Frontal cortex (tissue), 4 donors: ENCODE data around the gene RNGTT. TPM values are rescaled to one million over a fixed set of nuclear protein-coding genes. Genes with fewer than 3 reads are reported as not detected.

Experiments used
- DNase-seq, 2 donors: peaks; one replicate each; pipeline ENCODE4 v3.0.0; 2012; ENCODE audit warnings: low spot score in 2 of 2
- FAIRE-seq: peaks from 2 replicates; lab custom pipeline; 2012; peaks lifted over from hg19 to GRCh38; lab: Jason Lieb, UNC
- total RNA-seq: library from RNA; depleted of rRNA; stranded (reverse); fragments of >200 nt; gene quantifications from one replicate; pipeline ENCODE4 v1.2.3, GENCODE V29; 2014
- donor health status: control.
- donor health status: control.
- donor health status: control.

Gene RNGTT
- total RNA-seq, 1 donor from 2014 or later = 81.1 TPM

DNA sequence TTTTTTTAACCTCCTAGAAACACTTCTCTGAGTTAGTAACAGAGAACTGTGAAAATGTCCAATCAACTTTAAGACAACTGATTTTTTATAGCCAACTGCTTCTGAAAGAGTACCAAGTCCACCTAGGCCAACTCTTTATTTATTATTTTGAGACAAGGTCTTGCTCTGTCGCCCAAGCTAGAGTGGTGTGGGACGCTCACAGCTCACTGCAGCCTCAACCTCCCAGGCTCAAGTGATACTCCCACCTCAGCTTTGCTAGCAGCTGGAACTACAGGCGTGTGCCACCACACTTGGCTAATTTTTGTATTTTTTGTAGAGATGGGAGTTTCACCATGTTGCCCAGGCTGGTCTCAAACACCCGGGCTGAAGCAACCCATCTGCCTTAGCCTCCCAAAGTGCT lies 331.6 kb downstream of the RNGTT start:
- FAIRE-seq (no peak), DNase-seq (no peak)

DNA sequence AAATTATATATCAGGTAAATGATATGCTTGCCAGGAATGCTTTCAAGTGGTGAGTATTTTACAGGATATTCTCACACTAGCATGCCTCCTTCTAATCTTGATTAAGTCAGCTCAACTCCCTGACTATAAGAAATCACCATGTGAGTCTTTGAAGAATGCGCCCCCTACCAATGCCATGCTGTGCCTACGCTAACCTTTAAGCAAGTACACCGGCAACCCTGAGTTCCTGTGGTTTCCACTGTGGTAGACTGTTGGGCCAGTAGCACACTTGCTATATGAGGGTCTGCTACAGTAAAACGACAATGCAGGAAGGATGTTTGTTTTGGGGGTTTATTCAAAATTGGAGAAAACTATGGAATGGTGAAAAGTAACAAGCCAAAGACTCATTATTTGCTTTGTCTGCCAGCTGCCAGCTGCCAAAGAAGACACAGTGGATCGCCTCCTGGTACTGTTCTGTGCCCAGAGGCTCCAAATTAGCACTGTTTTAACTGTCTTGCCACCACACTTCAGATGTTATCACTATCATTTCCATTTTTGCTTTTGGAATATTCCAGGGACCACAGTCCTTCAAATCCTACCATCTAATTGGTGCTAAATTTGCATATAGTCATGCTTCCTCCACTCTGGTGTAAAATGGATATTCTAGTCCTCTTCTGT lies 333.5 kb downstream of the RNGTT start:
- DNase-seq = no peak
- no peak for FAIRE-seq

DNA sequence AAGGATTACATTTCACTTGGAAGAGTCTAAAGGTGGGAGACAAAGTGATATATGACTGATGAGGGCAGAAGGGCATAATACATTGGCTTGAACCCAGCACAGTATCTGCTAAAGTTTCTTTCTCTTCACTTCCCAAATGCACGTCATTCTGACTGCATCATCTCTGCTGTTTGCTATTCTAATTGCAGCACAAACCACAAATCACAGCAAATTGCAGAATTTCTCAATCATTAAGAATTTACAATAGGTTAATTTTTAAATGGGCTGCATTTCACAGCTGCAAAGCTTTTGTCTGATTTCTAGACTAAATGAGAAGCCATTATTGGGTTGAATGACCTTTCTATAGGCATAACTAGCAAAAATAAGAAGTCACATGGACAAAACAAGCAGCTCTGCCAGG lies 337.0 kb downstream of the RNGTT start:
- DNase-seq (no peak), FAIRE-seq (no peak)

DNA sequence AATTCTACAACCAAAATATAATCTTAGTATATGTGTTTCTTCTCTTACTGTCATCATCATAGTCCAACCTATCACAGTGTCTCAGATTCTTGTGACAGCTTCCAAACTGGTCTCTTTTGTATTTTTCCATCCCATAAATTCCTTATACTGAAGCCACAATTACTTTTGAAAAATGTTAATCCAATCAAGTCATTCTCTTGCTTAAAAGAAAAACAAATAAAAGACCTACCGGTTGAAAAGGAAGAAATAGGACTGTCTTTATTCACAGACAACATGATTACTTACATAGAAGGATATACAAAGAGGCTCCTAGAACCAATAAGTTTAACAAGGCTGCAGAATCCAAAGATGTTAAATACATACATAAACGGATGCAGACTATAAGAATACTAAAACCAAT lies 339.9 kb downstream of the RNGTT start:
- FAIRE-seq = no peak

DNA sequence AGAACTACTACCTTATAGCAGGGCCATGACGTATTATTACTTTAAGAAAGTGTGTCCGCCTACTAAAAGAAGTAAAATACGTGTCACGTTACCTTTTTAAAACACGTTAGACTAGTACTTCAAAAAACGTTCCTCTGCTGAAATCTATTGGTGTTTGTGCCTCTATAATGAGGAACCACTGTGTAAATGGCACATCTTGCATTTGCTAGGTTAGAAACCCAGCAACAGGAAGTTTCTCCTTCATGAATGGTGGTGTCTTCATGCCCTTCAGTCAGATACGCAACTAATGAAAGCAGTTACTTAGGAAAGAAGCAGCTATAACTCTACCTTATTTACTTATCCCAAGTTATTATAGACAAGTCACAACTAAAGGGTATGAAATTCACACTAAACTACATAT lies 343.5 kb downstream of the RNGTT start:
- FAIRE-seq (no peak), DNase-seq (no peak)

More for the DNA sequence above, 339.9 kb downstream of the RNGTT start:
- DNase-seq = no peak

DNA sequence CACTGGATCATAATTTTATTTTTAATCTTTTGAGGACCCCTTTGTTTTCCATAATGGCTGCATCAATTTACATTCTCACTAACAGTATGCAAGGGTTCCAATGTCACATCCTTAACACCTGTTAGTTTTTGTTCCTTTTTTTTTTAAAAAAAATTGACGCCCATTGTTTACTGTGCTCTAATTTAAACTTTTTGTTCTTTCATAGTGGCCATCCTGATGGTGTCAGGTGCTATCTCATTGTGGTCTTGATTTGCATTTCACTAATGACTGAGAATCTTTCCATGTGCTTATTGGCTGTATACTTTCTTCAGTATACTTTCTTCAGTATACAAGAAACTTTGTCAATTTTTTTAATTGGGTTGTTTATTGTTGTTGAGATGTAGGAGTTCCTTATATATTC lies 347.0 kb downstream of the RNGTT start:
- no peak for FAIRE-seq

DNA sequence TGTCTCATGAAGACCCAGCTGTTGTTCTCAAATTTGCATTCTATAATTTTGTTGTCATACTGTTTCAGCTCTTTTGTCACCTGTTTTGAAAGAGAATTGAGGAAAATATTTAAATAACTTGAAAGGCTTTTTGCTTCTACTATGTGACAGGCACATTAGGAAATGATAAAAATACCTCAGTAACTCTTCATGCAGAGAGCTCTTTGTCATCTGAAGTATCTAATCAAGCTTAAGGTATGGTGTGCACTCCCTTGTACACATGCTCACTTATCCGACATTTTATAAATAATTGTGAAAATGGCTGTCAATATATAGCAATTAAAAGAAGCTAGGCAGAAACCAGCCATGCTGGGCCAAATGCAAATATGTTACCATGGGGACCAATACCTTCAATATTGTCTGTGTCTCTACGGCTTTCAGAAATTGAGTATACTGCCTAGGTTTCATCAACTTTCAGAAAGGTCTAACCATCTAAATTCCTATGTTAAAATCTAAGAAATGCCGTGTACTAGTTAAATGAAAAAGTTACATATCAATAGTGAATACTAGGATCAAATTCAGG lies 349.0 kb downstream of the RNGTT start:
- FAIRE-seq = no peak
- DNase-seq = no peak

More for the DNA sequence above, 347.0 kb downstream of the RNGTT start:
- no peak for DNase-seq

DNA sequence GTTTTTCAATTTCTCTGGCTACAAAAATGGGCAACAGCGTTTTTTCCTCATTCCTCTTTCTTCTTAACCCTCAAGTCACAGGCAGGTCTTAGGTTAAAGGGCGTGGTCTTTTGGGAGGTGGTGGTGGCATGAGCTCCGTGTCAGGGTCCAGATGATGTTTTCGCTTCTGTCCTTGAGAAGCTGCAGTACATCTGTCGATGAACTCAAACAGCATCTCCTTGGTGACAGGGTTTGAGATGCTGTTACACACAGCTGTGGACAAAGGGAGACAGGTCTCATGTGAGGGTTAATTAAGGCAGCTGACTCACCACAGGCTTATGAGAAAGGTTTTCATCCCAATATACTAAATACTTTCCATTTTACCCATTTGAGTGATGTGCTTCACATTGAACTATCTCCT lies 350.8 kb downstream of the RNGTT start:
- FAIRE-seq (no peak), DNase-seq (no peak)

DNA sequence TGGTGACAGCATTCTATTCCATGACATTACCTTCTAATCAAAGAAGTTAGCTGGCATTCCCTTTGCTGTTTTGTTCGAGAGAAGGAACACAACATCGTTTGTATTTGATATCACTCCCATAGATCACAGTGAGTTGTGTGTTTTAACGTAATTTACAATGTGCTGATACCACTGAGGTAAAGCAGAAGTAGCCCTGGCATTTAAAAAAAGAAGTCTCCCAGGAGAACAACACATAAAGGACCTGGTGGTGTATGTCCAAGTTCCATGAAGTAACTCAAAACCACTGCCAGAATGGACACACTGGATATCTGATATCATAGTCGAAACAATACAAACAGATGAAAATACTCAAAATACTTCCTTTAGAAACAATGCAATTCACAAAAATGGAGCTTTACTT lies 351.7 kb downstream of the RNGTT start:
- DNase-seq (no peak), FAIRE-seq (no peak)

DNA sequence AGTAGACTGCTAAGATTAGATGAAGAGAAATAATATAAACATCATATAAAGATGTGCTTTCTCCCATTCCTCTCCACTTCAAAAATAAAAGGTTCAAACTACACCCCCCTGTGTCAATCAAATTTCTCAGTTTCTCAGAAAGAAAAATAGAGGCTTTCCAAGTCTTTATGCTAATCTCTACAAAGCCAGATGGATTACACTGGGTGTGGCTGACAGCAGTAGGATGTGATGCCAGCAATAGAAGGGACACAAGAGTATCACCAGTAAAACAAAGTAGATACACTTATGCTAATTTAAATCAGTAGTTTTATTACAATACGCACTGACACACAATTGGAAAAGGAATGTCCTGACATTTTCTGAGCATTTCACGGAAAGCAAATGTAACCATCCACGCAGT lies 353.4 kb downstream of the RNGTT start:
- DNase-seq (no peak), FAIRE-seq (no peak)

DNA sequence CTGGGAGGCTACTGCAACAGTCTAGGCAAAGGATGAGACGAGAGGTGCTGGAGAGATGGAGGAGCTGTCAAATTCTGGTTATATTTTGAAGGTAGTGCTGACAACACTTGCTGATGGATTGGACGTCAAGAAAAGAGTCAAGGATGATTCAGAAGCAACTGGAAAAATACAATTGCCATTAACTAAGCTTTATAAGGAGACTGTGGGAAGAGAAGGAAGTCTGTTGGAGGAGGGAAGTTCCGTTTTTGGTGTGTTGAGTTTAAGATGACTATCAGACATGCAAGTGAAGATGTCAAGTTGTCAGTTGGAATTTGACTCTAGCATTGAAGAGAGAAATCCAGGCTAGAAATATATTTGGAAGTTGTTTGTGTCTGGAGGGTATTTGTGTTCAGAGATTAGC lies 358.1 kb downstream of the RNGTT start:
- DNase-seq (no peak), FAIRE-seq (no peak)

DNA sequence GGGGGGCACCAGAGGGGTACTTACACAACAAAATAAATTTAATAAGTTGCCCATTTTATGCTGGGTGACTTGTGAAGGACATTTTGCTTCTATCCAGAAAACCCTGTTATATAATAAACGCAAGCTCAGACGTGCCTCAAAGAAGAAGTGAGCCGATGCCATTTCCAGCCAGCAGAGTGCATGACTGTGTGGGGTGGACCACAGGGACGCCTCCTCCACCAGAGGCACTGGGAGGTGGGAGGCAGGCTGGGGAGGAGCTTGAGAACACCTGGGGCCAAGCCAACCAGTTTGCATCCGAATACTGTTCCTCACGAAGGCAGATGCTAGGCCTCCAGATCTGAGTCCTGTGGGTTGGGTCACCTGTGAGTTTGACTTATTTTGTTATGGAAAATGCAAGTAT lies 363.8 kb downstream of the RNGTT start:
- no peak for DNase-seq
- no peak for FAIRE-seq

DNA sequence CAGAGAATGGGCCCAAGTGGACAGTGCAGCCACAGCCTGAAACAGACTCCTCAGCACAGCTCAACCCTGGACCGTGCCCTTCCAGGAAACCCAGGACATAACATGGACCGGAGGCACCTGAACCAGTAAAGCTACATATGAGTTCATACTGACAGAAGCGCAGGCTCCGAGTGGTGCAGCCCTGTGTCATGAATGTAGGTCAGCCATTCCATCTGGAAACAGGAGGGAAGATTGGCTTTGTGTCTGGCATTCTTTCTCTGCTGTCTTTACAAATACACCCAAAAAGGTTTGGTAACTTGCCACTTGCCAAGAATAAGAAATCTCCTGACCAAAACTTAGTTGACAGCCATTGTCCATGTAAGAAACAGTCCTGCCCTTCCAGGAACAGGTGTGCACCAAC lies 366.6 kb downstream of the RNGTT start:
- FAIRE-seq (no peak), DNase-seq (no peak)

DNA sequence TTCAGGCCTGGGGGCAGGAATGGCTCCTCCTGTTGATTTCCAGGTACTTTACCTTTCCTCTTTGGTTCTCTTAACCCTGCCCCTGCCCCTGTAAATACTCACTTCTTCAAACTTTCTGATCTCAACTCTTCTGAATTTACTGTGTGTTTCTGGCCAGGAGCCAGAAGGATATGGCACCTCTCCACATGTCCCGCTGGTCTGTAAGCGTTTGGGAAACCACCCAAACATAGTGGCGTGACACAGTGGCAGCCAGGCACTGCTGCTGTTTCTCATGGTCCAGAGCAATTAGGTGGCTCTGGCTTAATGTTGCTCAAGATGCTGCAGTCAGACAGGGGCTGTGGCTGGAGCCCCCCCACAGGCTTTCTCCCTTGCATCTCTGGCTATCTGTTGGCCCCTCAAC lies 374.5 kb downstream of the RNGTT start:
- FAIRE-seq (no peak), DNase-seq (no peak)

DNA sequence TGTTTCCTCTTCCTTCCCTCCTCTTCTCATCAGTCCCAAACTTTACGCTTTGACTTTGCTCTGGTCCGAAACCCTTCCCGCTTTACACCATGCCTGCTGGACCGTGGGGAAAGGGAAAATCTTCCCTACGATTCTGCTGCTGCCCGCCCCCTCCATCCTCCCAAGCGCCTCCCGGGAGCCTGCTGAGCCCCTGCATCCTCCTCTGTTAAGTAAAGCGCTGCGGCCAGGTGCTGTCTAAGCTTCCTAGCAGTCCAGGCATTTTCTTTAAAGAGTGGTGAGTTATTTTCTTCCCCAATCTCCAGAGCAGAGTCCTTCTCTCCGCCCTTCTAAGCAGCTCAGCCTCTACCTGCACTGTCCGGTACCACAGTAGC lies 376.3 kb downstream of the RNGTT start:
- FAIRE-seq = no peak
- no peak for DNase-seq

DNA sequence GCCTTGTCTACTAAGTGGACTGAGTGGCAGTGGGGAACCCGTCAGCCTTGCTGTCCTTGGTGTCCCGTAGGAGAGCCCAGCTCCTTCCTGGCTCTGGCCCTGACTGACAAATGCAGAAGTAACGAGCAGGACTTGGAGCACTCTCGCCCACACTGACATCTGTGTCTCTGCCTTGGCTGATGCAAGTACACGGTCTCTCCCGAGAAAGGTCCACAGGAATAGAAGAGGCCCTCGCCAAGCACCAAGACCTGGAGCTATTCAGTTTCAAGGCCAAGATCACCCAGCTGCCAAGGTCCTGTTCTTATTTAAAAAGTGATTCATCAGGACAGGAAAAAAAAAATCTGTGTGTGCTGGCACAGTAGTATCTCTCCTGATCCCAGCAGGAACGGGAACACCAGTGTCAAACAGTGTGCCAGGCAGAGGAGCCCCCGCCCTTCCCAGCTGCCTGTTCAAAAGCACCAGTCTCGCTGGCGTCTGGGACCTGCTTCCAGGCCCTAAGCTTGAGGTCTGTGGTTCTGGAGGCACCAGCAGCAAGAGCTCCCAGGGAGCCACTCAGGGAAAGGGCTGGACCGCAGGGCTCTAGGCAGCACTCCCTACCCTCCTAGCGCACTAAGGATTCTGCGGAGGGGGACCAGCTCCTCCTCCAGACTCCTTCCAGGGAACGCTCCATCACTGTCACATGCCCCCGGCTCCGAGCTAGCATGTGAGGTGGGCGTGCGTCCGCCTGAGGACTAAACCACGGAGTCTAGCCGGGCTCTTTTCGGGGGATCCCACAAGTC lies 376.9 kb downstream of the RNGTT start:
- no peak for DNase-seq
- no peak for FAIRE-seq

DNA sequence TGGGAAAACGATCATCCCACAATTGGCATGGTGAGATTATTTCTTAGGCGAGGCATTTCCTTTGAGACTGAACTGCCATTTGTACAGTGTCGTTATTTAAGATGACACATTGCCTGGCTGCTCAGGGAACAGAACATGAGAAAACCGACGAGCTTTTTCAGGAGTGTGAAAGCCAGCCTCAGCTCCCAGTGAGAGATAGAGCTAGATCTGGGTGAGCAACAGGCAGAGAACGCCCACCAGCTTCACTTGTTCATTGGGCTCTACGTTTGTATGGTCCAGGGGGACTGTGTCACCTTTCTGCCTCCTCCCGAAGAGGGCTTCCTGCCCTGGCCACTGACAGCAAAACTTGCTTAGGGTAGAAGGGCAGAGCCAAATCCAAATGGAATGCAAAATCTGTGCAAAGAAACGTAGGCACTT lies 378.1 kb downstream of the RNGTT start:
- FAIRE-seq = no peak
- DNase-seq = no peak

DNA sequence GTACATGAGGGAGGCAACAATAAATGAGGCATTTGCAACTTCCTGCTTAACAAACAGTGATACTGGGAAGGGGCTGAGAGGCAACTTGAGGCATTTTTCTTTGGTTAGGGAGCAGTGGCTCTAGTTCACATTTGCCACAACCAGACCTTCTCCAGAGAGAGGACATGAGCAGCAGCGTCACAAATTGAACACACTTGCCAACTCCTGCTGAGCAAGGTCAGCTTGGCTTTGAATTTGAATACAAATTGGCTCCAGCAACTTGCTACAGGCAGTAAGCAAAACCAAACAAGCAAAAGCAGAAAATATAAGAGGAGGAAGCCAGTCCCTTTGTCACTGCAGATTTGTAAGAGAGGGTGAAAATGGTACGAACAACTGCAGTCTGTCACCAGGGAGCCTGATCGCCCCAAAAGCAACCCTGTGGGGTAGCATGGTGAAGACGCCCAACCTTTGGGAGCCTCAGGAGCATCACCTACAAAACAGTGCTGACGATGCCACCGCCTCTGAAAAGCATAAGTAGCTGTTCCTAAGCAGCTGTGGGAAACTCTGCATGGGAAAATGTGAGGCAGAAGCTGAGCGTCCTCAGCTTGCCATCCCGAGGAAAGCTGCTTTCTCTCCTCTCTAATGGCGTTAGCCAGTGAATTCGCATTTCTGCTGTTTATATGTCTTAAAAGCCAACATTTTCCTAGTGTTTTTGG lies 378.7 kb downstream of the RNGTT start:
- no peak for DNase-seq
- no peak for FAIRE-seq

DNA sequence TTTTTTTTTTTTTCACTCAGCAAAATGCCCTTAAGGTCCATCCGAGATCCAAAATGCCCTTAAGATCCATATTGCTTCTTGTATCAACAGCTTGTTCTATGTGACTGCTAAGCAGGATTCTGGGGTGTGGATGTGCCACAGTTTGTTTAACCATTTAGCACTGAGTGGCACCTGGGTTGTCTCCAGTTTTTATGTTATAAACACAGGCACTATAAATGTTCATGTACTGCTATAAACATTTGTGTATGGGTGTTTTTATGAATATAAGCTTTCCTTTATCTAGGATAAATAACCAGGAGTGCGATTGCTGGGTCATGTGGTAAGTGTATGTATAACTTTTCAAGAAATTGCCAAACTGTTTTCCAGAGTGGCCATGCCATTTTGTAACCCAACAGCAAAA lies 386.0 kb downstream of the RNGTT start:
- DNase-seq (no peak), FAIRE-seq (no peak)

DNA sequence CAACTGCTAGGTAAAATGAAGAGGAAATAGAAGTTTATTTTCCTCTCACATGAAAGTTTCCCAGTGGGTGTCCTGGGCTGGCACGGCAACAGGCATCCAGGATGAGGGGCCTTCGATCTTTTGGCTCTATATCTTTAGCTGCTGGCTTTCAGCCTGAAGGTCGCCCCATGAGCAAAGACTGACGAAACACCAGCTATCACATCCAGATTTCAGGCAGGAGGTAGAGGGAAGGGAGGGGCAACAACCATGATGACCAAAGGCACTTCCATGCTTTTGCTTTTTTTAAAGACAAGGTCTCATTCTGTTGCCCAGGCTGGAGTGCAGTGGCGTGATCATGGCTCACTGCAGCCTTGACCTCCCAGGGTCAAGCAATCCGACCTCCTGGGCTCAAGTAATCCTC lies 387.9 kb downstream of the RNGTT start:
- no peak for DNase-seq
- no peak for FAIRE-seq

DNA sequence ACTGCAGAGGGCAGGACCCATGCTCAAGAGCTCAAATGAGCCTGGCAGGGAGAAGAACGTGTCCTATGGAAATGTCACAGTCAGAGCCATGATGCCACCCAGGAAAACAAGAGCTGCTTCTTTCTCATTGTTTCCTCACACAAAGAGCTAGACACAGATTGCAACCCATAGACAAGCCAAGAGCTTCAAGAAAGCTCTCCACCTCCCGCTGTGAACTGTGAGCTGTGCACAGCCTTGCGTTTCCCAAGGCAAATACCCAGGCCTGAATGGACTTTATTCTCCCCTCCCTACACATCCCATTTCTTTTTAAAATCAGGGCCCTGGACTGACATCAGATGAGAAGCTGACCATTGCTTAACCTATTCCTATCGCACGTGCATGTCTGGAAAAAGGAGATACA lies 388.8 kb downstream of the RNGTT start:
- FAIRE-seq (no peak), DNase-seq (no peak)
